OCI-LY7 (cell line): ENCODE measurements around the gene SETD4.

Source experiments
- EZH2phosphoT487 ChIP-seq: fragments of 200-600 bp; sonication (generic); IDR thresholded peaks from 2 replicates; pipeline ENCODE4 v1.6.1; 2018; ENCODE audit warnings: low read depth, borderline replicate concordance, mild to moderate bottlenecking, mixed run types, antibody characterized with exemption, low read length, moderate library complexity, mixed read lengths
- TF ChIP-seq, protein P1 (sequence below): fragments of 200-600 bp; sonication (generic); conservative IDR thresholded peaks from 2 replicates; pipeline ENCODE4 v1.5.1; 2014; ENCODE audit warnings: mild to moderate bottlenecking, antibody characterized with exemption, low read length, moderate library complexity, mixed read lengths

DNA sequence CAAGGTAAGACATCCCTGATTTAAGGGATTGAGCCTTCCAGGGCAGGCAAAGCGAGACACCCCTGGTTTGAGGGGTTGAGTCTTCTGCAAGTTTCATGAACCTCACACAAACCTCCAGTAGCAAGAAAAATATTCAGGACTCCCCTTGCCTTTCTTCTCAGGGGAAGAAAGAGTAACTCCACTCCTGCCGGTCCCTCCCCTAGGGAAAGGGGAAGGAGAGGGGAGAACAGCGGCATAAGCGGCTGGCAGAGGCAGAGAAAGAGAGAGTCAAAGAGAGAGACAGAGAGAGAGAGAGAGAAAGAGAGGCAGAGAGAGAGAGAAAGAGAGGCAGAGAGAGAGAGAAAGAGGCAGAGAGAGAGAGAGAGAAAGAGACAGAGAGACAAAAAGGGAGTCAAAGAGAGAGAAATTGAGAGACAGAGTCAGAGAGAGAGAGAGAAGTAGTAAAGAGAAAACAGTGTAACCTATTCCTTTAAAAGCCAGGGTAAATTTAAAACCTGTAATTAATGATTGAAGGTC lies 45.1 kb upstream of the SETD4 start:
- TF ChIP-seq, protein P1, sequence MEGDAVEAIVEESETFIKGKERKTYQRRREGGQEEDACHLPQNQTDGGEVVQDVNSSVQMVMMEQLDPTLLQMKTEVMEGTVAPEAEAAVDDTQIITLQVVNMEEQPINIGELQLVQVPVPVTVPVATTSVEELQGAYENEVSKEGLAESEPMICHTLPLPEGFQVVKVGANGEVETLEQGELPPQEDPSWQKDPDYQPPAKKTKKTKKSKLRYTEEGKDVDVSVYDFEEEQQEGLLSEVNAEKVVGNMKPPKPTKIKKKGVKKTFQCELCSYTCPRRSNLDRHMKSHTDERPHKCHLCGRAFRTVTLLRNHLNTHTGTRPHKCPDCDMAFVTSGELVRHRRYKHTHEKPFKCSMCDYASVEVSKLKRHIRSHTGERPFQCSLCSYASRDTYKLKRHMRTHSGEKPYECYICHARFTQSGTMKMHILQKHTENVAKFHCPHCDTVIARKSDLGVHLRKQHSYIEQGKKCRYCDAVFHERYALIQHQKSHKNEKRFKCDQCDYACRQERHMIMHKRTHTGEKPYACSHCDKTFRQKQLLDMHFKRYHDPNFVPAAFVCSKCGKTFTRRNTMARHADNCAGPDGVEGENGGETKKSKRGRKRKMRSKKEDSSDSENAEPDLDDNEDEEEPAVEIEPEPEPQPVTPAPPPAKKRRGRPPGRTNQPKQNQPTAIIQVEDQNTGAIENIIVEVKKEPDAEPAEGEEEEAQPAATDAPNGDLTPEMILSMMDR, result no peak
- TF ChIP-seq EZH2phosphoT487, result no peak
